H9 (cell line): ENCODE results near the gene S100Z. TPM values are rescaled to one million over a fixed set of nuclear protein-coding genes. Genes with fewer than 3 reads are reported as not detected.

Experiments
- DNase-seq: peaks from one replicate; pipeline ENCODE4 v3.0.0-alpha.2; 2017
- H2AFZ ChIP-seq: one replicate; pipeline ENCODE4 v1.6.1; 2013; ENCODE audit warnings: mild to moderate bottlenecking, low read length, control low read depth, moderate library complexity
- H2AK5ac ChIP-seq: 2 replicates; pipeline ENCODE4 v1.6.1; 2013; ENCODE audit warnings: low read length, control low read depth, mixed read lengths; ENCODE audit not compliant: insufficient read length
- H2BK120ac ChIP-seq: one replicate; pipeline ENCODE4 v1.6.1; 2013; ENCODE audit warnings: low read depth, mild to moderate bottlenecking, low read length, control low read depth, inconsistent platforms; ENCODE audit not compliant: poor library complexity, severe bottlenecking
- H2BK12ac ChIP-seq: 2 replicates; pipeline ENCODE4 v1.6.1; 2013; ENCODE audit warnings: low read length, control low read depth, mixed read lengths, low read depth; ENCODE audit not compliant: insufficient read length
- H2BK15ac ChIP-seq: 2 replicates; pipeline ENCODE4 v1.6.1; 2013; ENCODE audit warnings: low read depth, low read length, control low read depth
- H2BK20ac ChIP-seq: one replicate; pipeline ENCODE4 v1.6.1; 2013; ENCODE audit warnings: low read depth, mild to moderate bottlenecking, low read length, control low read depth, inconsistent platforms; ENCODE audit not compliant: poor library complexity, severe bottlenecking
- H2BK5ac ChIP-seq: 2 replicates; pipeline ENCODE4 v1.6.1; 2013; ENCODE audit warnings: low read length, control low read depth, mixed read lengths; ENCODE audit not compliant: insufficient read length
- H3K14ac ChIP-seq: 2 replicates; pipeline ENCODE4 v1.6.1; 2013; ENCODE audit warnings: low read length, control low read depth; ENCODE audit not compliant: insufficient read depth
- H3K18ac ChIP-seq: 2 replicates; pipeline ENCODE4 v1.6.1; 2013; ENCODE audit warnings: low read depth, mild to moderate bottlenecking, mixed read lengths, low read length, control low read depth; ENCODE audit not compliant: insufficient read length
- H3K23ac ChIP-seq: 2 replicates; pipeline ENCODE4 v1.6.1; 2013; ENCODE audit warnings: low read length, control low read depth, mixed read lengths, low read depth; ENCODE audit not compliant: insufficient read length
- H3K23me2 ChIP-seq: 2 replicates; pipeline ENCODE4 v1.6.1; 2013; ENCODE audit warnings: low read depth, mild to moderate bottlenecking, mixed read lengths, low read length, control low read depth; ENCODE audit not compliant: insufficient read length, poor library complexity, severe bottlenecking
- H3K27ac ChIP-seq: 2 replicates; pipeline ENCODE4 v1.5.1; 2013; ENCODE audit warnings: low read length, control low read depth, mixed read lengths, low read depth; ENCODE audit not compliant: insufficient read length
- H3K27me3 ChIP-seq: 2 replicates; pipeline ENCODE4 v1.6.1; 2013; ENCODE audit warnings: low read length, control low read depth, inconsistent platforms; ENCODE audit not compliant: insufficient read depth
- H3K4ac ChIP-seq: 2 replicates; pipeline ENCODE4 v1.6.1; 2013; ENCODE audit warnings: low read depth, mild to moderate bottlenecking, control low read depth, inconsistent platforms, low read length, moderate library complexity
- H3K4me1 ChIP-seq: 2 replicates; pipeline ENCODE4 v1.6.1; 2013; ENCODE audit warnings: low read length, control low read depth, inconsistent platforms; ENCODE audit not compliant: insufficient read depth
- H3K4me2 ChIP-seq: 2 replicates; pipeline ENCODE4 v1.6.1; 2013; ENCODE audit warnings: low read length, control low read depth, mixed read lengths; ENCODE audit not compliant: insufficient read length, insufficient read depth
- H3K56ac ChIP-seq: 2 replicates; pipeline ENCODE4 v1.6.1; 2013; ENCODE audit warnings: low read depth, mild to moderate bottlenecking, mixed read lengths, low read length, control low read depth; ENCODE audit not compliant: insufficient read length
- H3K79me1 ChIP-seq: 2 replicates; pipeline ENCODE4 v1.6.1; 2013; ENCODE audit warnings: low read depth, mild to moderate bottlenecking, moderate library complexity, low read length, control low read depth, inconsistent platforms; ENCODE audit not compliant: insufficient read depth, poor library complexity, severe bottlenecking
- H3K79me2 ChIP-seq: 2 replicates; pipeline ENCODE4 v1.6.1; 2013; ENCODE audit warnings: low read length, control low read depth, inconsistent platforms; ENCODE audit not compliant: insufficient read depth
- H3K9ac ChIP-seq: 2 replicates; pipeline ENCODE4 v1.6.1; 2013; ENCODE audit warnings: low read length, control low read depth, mixed read lengths; ENCODE audit not compliant: insufficient read length; ENCODE audit errors: extremely low read depth
- H3K9me3 ChIP-seq: one replicate; pipeline ENCODE4 v1.6.1; 2013; ENCODE audit warnings: low read depth, low read length, inconsistent platforms; ENCODE audit not compliant: control insufficient read depth
- H3T11ph ChIP-seq: one replicate; pipeline ENCODE4 v1.6.1; 2013; ENCODE audit warnings: mild to moderate bottlenecking, low read length, control low read depth, inconsistent platforms
- H4K20me1 ChIP-seq: one replicate; pipeline ENCODE4 v1.6.1; 2013; ENCODE audit not compliant: control insufficient read depth, insufficient read length, insufficient read depth
- H4K5ac ChIP-seq: 2 replicates; pipeline ENCODE4 v1.6.1; 2013; ENCODE audit warnings: low read depth, mild to moderate bottlenecking, mixed read lengths, low read length, control low read depth; ENCODE audit not compliant: insufficient read length
- H4K8ac ChIP-seq: replicated peaks from 2 replicates; pipeline ENCODE4 v1.6.1; 2013; ENCODE audit warnings: low read length, control low read depth, mixed read lengths, low read depth; ENCODE audit not compliant: insufficient read length
- H4K91ac ChIP-seq: 2 replicates; pipeline ENCODE4 v1.6.1; 2013; ENCODE audit warnings: low read depth, mild to moderate bottlenecking, moderate library complexity, mixed read lengths, low read length, control low read depth; ENCODE audit not compliant: insufficient read length
- H3K27ac Mint-ChIP-seq, 3 experiments: 2 replicates in 2 of 3; 3 replicates in 1 of 3; pipeline ENCODE4 v1.8.0; 2020 to 2021; ENCODE audit warnings: mixed read lengths in 3 of 3, mild to moderate bottlenecking in 1 of 3, moderate library complexity in 1 of 3
- H3K27me3 Mint-ChIP-seq: 2 replicates; pipeline ENCODE4 v1.8.0; 2021; ENCODE audit warnings: low read depth, mild to moderate bottlenecking, moderate library complexity, mixed read lengths
- H3K36me3 Mint-ChIP-seq, 3 experiments: 2 replicates in 2 of 3; 3 replicates in 1 of 3; pipeline ENCODE4 v1.8.0; 2020 to 2021; ENCODE audit warnings: low read depth in 3 of 3, mixed read lengths in 3 of 3; ENCODE audit not compliant: insufficient read depth in 1 of 3
- H3K4me1 Mint-ChIP-seq, 2 experiments: 2 replicates each; pipeline ENCODE4 v1.8.0; 2020; ENCODE audit warnings: mixed read lengths in 2 of 2
- H3K4me3 Mint-ChIP-seq, 2 experiments: 2 replicates in 1 of 2; 3 replicates in 1 of 2; pipeline ENCODE4 v1.8.0; 2020 to 2021; ENCODE audit warnings: mild to moderate bottlenecking in 2 of 2, mixed read lengths in 2 of 2, moderate library complexity in 1 of 2
- H3K9me3 Mint-ChIP-seq, 2 experiments: 2 replicates in 1 of 2; 3 replicates in 1 of 2; pipeline ENCODE4 v1.8.0; 2020; ENCODE audit warnings: mild to moderate bottlenecking in 2 of 2, mixed read lengths in 2 of 2, moderate library complexity in 1 of 2
- WGBS: extraction: QIAGEN DNeasy Blood & Tissue Kit; methylation state at CpG from one replicate; pipeline ENCODE4 v1.1.7; 2013; ENCODE audit warnings: missing lambda C conversion rate, low lambda C conversion rate, mixed read lengths; ENCODE audit not compliant: insufficient read length; ENCODE audit errors: extremely low coverage; 5-methylcytosine and 5-hydroxymethylcytosine counted together
- total RNA-seq: library from RNA; stranded (reverse); gene quantifications from 2 replicates; pipeline ENCODE4 v1.2.1, GENCODE V29; 2021
- TF ChIP-seq, protein P1 (sequence below): fragments of 200-600 bp; sonication (generic); conservative IDR thresholded peaks from 3 replicates; pipeline ENCODE4 v1.8.0; 2021; ENCODE audit warnings: antibody characterized with exemption, mild to moderate bottlenecking

Gene S100Z
- total RNA-seq, 1 experiment from 2014 or later = not detected

GRCh38 chr5:76941442-76941841 is 91.6 kb downstream of the S100Z start:
- H3K36me3 Mint-ChIP-seq = no peaks in the 10 kb centered on the region; a peak in 2 of 7 replicates
- no peak overlapping the region for H3K4me3 Mint-ChIP-seq
- Histone ChIP-seq H2BK15ac (no peak overlapping the region), H3K9me3 (no peaks in the 10 kb centered on the region), H3K79me2 (no peaks in the 10 kb centered on the region), H4K8ac (no peak overlapping the region), H3K14ac (no peak overlapping the region), H3K4me1 (no peaks in the 10 kb centered on the region), H2BK12ac (no peak overlapping the region), H4K20me1 (no peaks in the 10 kb centered on the region), H3K4ac (no peak overlapping the region), H3T11ph (no peak overlapping the region), H3K18ac (no peak overlapping the region), H4K5ac (no peak overlapping the region), H3K23ac (no peak overlapping the region), H3K4me2 (no peak overlapping the region), H3K23me2 (no peaks in the 10 kb centered on the region), H3K27me3 (no peaks in the 10 kb centered on the region), H2BK20ac (no peak overlapping the region), H3K27ac (no peak overlapping the region), H4K91ac (no peak overlapping the region), H3K79me1 (no peaks in the 10 kb centered on the region), H2AFZ (no peak overlapping the region), H3K9ac (no peak overlapping the region), H3K56ac (no peak overlapping the region), H2BK5ac (no peak overlapping the region), H2AK5ac (no peak overlapping the region), H2BK120ac (no peak overlapping the region)
- H3K4me1 Mint-ChIP-seq = peaks cover 3 to 7% of the 10 kb centered on the region in 2 experiments; a peak in 2 of 4 replicates
- no peaks in the 10 kb centered on the region; the same call in 1 of the 2 replicates for H3K27me3 Mint-ChIP-seq
- no peaks in the 10 kb centered on the region for H3K9me3 Mint-ChIP-seq
- TF ChIP-seq, protein P1, sequence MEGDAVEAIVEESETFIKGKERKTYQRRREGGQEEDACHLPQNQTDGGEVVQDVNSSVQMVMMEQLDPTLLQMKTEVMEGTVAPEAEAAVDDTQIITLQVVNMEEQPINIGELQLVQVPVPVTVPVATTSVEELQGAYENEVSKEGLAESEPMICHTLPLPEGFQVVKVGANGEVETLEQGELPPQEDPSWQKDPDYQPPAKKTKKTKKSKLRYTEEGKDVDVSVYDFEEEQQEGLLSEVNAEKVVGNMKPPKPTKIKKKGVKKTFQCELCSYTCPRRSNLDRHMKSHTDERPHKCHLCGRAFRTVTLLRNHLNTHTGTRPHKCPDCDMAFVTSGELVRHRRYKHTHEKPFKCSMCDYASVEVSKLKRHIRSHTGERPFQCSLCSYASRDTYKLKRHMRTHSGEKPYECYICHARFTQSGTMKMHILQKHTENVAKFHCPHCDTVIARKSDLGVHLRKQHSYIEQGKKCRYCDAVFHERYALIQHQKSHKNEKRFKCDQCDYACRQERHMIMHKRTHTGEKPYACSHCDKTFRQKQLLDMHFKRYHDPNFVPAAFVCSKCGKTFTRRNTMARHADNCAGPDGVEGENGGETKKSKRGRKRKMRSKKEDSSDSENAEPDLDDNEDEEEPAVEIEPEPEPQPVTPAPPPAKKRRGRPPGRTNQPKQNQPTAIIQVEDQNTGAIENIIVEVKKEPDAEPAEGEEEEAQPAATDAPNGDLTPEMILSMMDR = no peak
- no peak for DNase-seq
- no peak overlapping the region for H3K27ac Mint-ChIP-seq
- WGBS = no CpG with 5 or more reads among the region's 3 CpGs
